Astrocyte (in vitro differentiated cells and primary cell): ENCODE results near the gene TMEM191C.
"Not testable (repeated sequence)": the region's sequence is repeated elsewhere in the genome, so short reads cannot be mapped to it uniquely, and the experiment has no call there.

Experiments used
- EZH2 ChIP-seq: IDR thresholded peaks from 2 replicates; pipeline ENCODE4 v1.6.1; 2012; ENCODE audit warnings: mild to moderate bottlenecking, low read length, inconsistent platforms; ENCODE audit not compliant: insufficient read depth
- TF ChIP-seq, protein P1 (sequence below): IDR thresholded peaks from 2 replicates; pipeline ENCODE4 v1.5.1; 2011; ENCODE audit warnings: low read depth, mild to moderate bottlenecking, inconsistent platforms, low read length, moderate library complexity; ENCODE audit not compliant: insufficient read depth

DNA sequence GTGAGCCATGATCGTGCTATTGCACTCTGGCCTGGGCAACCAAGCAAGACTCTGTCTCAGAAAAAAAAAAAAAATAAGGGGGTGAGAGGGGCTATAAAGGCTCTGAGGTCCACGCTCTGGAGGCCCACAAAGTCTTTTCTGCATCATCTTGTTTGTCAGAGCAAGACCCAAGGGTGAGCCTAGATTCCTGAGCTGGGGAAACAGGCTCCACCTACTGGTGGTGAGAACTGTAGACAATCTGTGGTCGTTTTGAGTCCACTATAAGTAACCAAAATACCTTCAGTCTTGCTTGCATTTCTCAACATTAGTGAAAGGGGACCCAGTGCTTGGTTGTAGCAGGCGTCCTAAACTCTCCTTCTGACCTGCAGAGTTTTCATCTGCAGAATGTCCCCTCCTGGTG is 4.5 kb upstream of the TMEM191C start:
- TF ChIP-seq, protein P1, sequence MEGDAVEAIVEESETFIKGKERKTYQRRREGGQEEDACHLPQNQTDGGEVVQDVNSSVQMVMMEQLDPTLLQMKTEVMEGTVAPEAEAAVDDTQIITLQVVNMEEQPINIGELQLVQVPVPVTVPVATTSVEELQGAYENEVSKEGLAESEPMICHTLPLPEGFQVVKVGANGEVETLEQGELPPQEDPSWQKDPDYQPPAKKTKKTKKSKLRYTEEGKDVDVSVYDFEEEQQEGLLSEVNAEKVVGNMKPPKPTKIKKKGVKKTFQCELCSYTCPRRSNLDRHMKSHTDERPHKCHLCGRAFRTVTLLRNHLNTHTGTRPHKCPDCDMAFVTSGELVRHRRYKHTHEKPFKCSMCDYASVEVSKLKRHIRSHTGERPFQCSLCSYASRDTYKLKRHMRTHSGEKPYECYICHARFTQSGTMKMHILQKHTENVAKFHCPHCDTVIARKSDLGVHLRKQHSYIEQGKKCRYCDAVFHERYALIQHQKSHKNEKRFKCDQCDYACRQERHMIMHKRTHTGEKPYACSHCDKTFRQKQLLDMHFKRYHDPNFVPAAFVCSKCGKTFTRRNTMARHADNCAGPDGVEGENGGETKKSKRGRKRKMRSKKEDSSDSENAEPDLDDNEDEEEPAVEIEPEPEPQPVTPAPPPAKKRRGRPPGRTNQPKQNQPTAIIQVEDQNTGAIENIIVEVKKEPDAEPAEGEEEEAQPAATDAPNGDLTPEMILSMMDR = not testable (repeated sequence)
- TF ChIP-seq EZH2 = not testable (repeated sequence)
